SK-N-SH (cell line): ENCODE measurements around the gene WHRN. TPM values are rescaled to one million over a fixed set of nuclear protein-coding genes. Genes with fewer than 3 reads are reported as not detected.
A peak's percentile ranks its signal among the peaks of the same experiment; 100 is the strongest.

ENCODE experiments used
- CTCF ChIA-PET: fragments of 300-600, 350-600 bp; formaldehyde crosslinking; extraction: SDS; loops from one replicate; lab custom pipeline; 2021; lab: Yijun Ruan, JAX
- POLR2A ChIA-PET: fragments of 350-600 bp; sonication (Branson Sonifier 250); formaldehyde crosslinking; extraction: SDS; loops from one replicate; lab custom pipeline; 2020; ENCODE audit warnings: antibody characterized with exemption, inconsistent platforms; lab: Yijun Ruan, JAX
- DNase-seq: peaks from one replicate; pipeline ENCODE4 v3.0.0; 2012
- H2AFZ ChIP-seq: fragments of 200-600 bp; sonication (generic); 2 replicates; pipeline ENCODE4 v1.8.1; 2016; ENCODE audit warnings: antibody characterized with exemption, mild to moderate bottlenecking, low read depth
- H3F3A ChIP-seq: fragments of 200-600 bp; sonication (generic); replicated peaks from 2 replicates; pipeline ENCODE3; 2016; ENCODE audit warnings: antibody characterized with exemption, mild to moderate bottlenecking; ENCODE audit not compliant: insufficient read depth
- H3K27ac ChIP-seq, 2 experiments: fragments of 200-500 bp in 1 of 2; fragments of 200-600 bp in 1 of 2; sonication (Bioruptor generic) in 1 of 2; sonication (generic), shearing (Covaris generic) in 1 of 2; 2 replicates each; pipeline versions ENCODE4 v1.5.1 to v1.6.1; 2014 to 2016; ENCODE audit warnings: low read depth in 2 of 2, inconsistent platforms in 1 of 2, low read length in 1 of 2, mild to moderate bottlenecking in 1 of 2, mixed read lengths in 1 of 2
- H3K27me3 ChIP-seq: fragments of 200-600 bp; sonication (generic), shearing (Covaris generic); 2 replicates; pipeline ENCODE4 v1.6.1; 2016; ENCODE audit warnings: mixed run types; ENCODE audit not compliant: insufficient read depth
- H3K36me3 ChIP-seq, 2 experiments: fragments of 200-500 bp in 1 of 2; fragments of 200-600 bp in 1 of 2; sonication (Bioruptor generic) in 1 of 2; sonication (generic) in 1 of 2; replicated peaks in 1 of 2; 2 replicates each; pipeline versions ENCODE3 to v1.5.1; 2014 to 2016; ENCODE audit warnings: low read length in 1 of 2, mild to moderate bottlenecking in 1 of 2; ENCODE audit not compliant: insufficient read depth in 2 of 2, control insufficient read depth in 1 of 2
- H3K4me1 ChIP-seq, 2 experiments: fragments of 200-500 bp in 1 of 2; fragments of 200-600 bp in 1 of 2; sonication (Bioruptor generic) in 1 of 2; sonication (generic), shearing (Covaris generic) in 1 of 2; 2 replicates each; pipeline versions ENCODE4 v1.5.1 to v1.6.1; 2014 to 2016; ENCODE audit warnings: low read depth in 1 of 2, low read length in 1 of 2, mixed run types in 1 of 2; ENCODE audit not compliant: insufficient read depth in 2 of 2, control insufficient read depth in 1 of 2
- H3K4me2 ChIP-seq: fragments of 200-600 bp; sonication (generic), shearing (Covaris generic); 2 replicates; pipeline ENCODE4 v1.6.1; 2017; ENCODE audit warnings: mixed run types
- H3K4me3 ChIP-seq, 2 experiments: fragments of 200-500 bp in 1 of 2; fragments of 200-600 bp in 1 of 2; sonication (Bioruptor generic) in 1 of 2; sonication (generic), shearing (Covaris generic) in 1 of 2; 2 replicates each; pipeline versions ENCODE4 v1.5.1 to v1.8.1; 2014 to 2016; ENCODE audit warnings: low read depth in 2 of 2, inconsistent platforms in 1 of 2, low read length in 1 of 2, mild to moderate bottlenecking in 1 of 2, mixed read lengths in 1 of 2, moderate library complexity in 1 of 2
- H3K79me2 ChIP-seq: fragments of 200-600 bp; sonication (generic); 2 replicates; pipeline ENCODE4 v1.8.1; 2017; ENCODE audit warnings: mild to moderate bottlenecking; ENCODE audit not compliant: insufficient read depth
- H3K9ac ChIP-seq: fragments of 200-600 bp; sonication (generic); 2 replicates; pipeline ENCODE4 v1.6.1; 2017; ENCODE audit warnings: mixed run types
- H3K9me2 ChIP-seq: fragments of 200-600 bp; sonication (generic); 2 replicates; pipeline ENCODE4 v1.6.1; 2017; ENCODE audit warnings: mixed run types
- H3K9me3 ChIP-seq: fragments of 200-600 bp; sonication (generic); 2 replicates; pipeline ENCODE4 v1.6.1; 2017; ENCODE audit warnings: mixed run types, mild to moderate bottlenecking, moderate library complexity
- H4K20me1 ChIP-seq: fragments of 200-600 bp; sonication (generic); 2 replicates; pipeline ENCODE4 v1.6.1; 2017; ENCODE audit warnings: mild to moderate bottlenecking, mixed run types; ENCODE audit not compliant: insufficient read depth
- CHD2 ChIP-seq: fragments of 150-350 bp; IDR thresholded peaks from 2 replicates; pipeline ENCODE4 v1.6.1; 2018; ENCODE audit warnings: low read length; ENCODE audit not compliant: partially characterized antibody
- ELF1 ChIP-seq: IDR thresholded peaks from 2 replicates; pipeline ENCODE4 v1.4.0; 2012
- FOSL2 ChIP-seq: IDR thresholded peaks from 2 replicates; pipeline ENCODE4 v1.4.0; 2012; ENCODE audit warnings: low read depth, mild to moderate bottlenecking, moderate library complexity, borderline replicate concordance
- MEF2A ChIP-seq: IDR thresholded peaks from 2 replicates; pipeline ENCODE4 v1.4.0; 2012; ENCODE audit warnings: low read depth, borderline replicate concordance
- RCOR1 ChIP-seq: fragments of 150-350 bp; IDR thresholded peaks from 2 replicates; pipeline ENCODE4 v1.6.1; 2017; ENCODE audit warnings: antibody characterized with exemption, low read length
- SMC3 ChIP-seq: IDR thresholded peaks from 2 replicates; pipeline ENCODE4 v1.6.1; 2012; ENCODE audit warnings: low read depth, low read length, improper control_type of control experiment
- YY1 ChIP-seq: IDR thresholded peaks from 2 replicates; pipeline ENCODE4 v1.4.0; 2012; ENCODE audit warnings: low read depth, mild to moderate bottlenecking
- WGBS: methylation state at CpG from one replicate; pipeline ENCODE4 v1.1.6; 2017; ENCODE audit warnings: low lambda C conversion rate; 5-methylcytosine and 5-hydroxymethylcytosine counted together
- polyA plus RNA-seq, 3 experiments: library from polyadenylated mRNA; depleted of rRNA; stranded (reverse); fragments of >200 nt; gene quantifications; 2 replicates each; pipeline ENCODE4 v1.2.3, GENCODE V29; 2012
- TF ChIP-seq, protein P1 (sequence below): fragments of 200-600 bp; sonication (generic); IDR thresholded peaks from 2 replicates; pipeline ENCODE4 v1.6.1; 2017; ENCODE audit warnings: antibody characterized with exemption, mild to moderate bottlenecking, moderate library complexity
- TF ChIP-seq, protein P2 (sequence below): IDR thresholded peaks from 2 replicates; pipeline ENCODE4; 2012

WHRN gene
- polyA plus RNA-seq, 1 of the 3 experiments (the other 2 are of a cell fraction), result 4.6 TPM

DNA sequence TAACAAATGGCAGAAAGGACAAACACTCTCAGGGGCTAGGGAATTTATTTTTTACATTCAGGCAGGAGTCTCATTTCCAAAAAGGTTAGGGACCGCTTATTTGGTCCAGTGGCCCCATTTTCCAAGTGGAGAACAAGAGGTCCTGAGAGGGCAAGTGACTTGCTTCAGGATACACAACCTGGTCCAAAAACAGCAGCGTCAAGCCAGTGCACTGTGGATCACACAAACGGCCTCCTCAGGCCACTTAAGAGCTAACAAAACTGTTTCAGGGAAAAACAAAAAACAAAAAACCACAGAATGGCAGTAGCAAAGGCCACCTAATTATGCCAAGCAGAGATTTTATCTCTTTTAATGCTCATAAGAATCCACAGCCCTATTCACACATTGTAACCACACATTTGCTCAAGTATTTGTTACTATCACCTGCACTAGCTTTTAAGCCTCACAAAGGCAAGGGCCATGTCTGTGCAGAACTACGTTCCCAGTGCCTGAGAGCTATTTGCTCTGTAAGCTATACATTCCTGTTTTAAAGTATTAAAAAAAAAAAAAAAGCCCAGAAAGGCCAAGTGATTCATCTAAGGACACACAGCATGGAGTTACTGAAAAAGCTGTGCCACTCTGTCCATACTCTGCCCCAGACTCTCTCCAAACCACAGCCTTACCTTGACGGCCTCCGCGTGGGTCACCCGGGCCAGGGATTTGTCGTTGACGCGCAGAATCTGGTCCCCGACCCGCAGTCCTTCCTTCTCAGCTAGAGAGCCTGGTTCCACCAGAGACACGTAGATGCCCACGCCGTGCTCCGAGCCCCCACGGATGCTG, 1.5 kb downstream of the WHRN start (continued):
- TF ChIP-seq, protein P1, sequence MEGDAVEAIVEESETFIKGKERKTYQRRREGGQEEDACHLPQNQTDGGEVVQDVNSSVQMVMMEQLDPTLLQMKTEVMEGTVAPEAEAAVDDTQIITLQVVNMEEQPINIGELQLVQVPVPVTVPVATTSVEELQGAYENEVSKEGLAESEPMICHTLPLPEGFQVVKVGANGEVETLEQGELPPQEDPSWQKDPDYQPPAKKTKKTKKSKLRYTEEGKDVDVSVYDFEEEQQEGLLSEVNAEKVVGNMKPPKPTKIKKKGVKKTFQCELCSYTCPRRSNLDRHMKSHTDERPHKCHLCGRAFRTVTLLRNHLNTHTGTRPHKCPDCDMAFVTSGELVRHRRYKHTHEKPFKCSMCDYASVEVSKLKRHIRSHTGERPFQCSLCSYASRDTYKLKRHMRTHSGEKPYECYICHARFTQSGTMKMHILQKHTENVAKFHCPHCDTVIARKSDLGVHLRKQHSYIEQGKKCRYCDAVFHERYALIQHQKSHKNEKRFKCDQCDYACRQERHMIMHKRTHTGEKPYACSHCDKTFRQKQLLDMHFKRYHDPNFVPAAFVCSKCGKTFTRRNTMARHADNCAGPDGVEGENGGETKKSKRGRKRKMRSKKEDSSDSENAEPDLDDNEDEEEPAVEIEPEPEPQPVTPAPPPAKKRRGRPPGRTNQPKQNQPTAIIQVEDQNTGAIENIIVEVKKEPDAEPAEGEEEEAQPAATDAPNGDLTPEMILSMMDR, result no peak
- TF ChIP-seq YY1, result no peak
- TF ChIP-seq MEF2A, result no peak
- no peak for TF ChIP-seq CHD2
- TF ChIP-seq SMC3, result no peak
- no peak for TF ChIP-seq FOSL2
- TF ChIP-seq RCOR1, result no peak

DNA sequence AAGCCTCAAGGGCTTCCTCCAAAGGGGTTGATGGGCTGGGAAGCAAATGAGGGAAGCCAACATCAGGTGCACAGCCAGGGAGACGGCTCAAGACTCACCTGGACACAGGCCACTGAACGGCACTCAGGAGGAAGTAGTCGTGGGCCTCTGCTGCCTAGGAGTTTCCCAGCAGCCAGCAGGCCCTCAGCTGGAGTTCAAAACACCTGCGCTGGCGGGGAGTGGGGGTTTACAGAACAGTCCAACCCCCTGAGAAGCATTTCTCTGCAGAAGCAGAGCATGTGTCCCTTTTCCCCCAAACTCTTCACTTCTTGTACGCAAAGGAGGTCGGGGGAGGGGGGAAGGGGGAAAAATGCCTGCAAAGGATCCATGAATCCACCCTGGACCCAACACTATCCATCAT, 2.3 kb downstream of the WHRN start:
- Histone ChIP-seq H4K20me1 (no peaks in the 10 kb centered on the region; the same call in 1 of the 2 replicates), H3K4me1 (peaks cover 0 to 7% of the 10 kb centered on the region in 2 experiments; a peak in 1 of 4 replicates), H2AFZ (no peak overlapping the region), H3K27me3 (peaks cover 40% of the 10 kb centered on the region; the same call in 1 of the 2 replicates), H3F3A (peaks cover 4% of the 10 kb centered on the region), H3K27ac (no peak overlapping the region), H3K4me3 (no peak overlapping the region), H3K9me2 (no peaks in the 10 kb centered on the region), H3K36me3 (no peaks in the 10 kb centered on the region), H3K4me2 (peak overlapping the region; percentile 87; the same call in 1 of the 2 replicates), H3K79me2 (no peaks in the 10 kb centered on the region), H3K9me3 (no peaks in the 10 kb centered on the region), H3K9ac (no peak overlapping the region)
- WGBS, result 68% methylated on average over 3 of the region's 7 CpGs
- ChIA-PET CTCF (interaction anchor here (0.9 to 2.1 kb wide), 5 partner anchors 16 to 97 kb away, joined by 3 to 7 read pairs (median 3); no protein-coding TSS in a partner anchor), POLR2A (no interaction called here)
- DNase-seq, result no peak
- TF ChIP-seq, protein P2, sequence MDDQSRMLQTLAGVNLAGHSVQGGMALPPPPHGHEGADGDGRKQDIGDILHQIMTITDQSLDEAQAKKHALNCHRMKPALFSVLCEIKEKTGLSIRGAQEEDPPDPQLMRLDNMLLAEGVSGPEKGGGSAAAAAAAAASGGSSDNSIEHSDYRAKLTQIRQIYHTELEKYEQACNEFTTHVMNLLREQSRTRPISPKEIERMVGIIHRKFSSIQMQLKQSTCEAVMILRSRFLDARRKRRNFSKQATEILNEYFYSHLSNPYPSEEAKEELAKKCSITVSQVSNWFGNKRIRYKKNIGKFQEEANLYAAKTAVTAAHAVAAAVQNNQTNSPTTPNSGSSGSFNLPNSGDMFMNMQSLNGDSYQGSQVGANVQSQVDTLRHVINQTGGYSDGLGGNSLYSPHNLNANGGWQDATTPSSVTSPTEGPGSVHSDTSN, result no peak
- no peak for TF ChIP-seq ELF1
